Measurements from ENCODE around the gene TLE4. TPM values are rescaled to one million over a fixed set of nuclear protein-coding genes. Genes with fewer than 3 reads are reported as not detected.

Gene TLE4
- total RNA-seq, 4 donors from 2014 or later = 26.1 to 85.0 (median 43.0) TPM

DNA sequence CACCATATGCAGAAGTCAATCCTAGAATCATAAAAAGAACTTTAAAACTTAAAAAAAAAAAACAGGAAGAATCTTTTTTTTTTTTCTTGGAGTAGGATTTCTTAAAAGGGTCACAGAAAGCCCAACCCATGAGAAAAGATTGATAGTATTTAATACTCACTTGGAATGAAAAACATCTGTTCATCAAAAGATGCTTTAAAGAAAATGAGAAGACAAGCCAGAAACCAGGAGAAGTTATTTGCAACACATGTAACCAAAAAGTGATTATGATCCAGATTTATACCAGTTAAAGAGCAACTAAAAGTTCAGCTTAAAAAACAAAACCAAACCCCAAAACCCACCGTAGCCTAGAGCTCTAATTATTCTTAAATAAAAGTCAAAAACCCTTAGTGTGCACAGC lies 69.3 kb downstream of the TLE4 start:
- no peak overlapping the region for H3K4me3 ChIP-seq

DNA sequence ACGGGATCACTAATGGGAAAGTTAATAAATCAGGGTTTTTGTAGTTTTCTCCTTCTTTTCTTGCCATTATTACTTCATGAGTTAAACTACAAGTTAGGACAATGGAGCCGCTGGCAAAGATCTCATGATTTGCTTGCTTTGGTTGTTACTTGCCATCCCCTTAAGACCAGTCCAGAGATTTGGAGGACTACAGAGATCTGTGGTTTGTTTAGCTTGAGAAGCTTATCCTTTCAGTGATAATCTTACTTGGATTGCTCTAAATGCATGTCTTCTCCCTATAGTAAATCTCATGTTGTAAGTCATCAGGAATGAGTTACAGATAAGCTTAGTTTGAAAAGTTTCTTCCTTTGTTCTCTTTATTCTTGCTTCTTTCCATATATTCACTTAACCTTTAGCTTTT lies 70.9 kb downstream of the TLE4 start:
- Histone ChIP-seq H3K27me3 (no peaks in the 10 kb centered on the region), H3K36me3 (no peaks in the 10 kb centered on the region), H3K27ac (no peak overlapping the region), H3K4me3 (no peak overlapping the region), H3K4me1 (no peaks in the 10 kb centered on the region), H3K9me3 (no peaks in the 10 kb centered on the region)
- no peak for TF ChIP-seq POLR2A (IDR thresholded peaks at IDR 0.05)
- TF ChIP-seq, protein P1, sequence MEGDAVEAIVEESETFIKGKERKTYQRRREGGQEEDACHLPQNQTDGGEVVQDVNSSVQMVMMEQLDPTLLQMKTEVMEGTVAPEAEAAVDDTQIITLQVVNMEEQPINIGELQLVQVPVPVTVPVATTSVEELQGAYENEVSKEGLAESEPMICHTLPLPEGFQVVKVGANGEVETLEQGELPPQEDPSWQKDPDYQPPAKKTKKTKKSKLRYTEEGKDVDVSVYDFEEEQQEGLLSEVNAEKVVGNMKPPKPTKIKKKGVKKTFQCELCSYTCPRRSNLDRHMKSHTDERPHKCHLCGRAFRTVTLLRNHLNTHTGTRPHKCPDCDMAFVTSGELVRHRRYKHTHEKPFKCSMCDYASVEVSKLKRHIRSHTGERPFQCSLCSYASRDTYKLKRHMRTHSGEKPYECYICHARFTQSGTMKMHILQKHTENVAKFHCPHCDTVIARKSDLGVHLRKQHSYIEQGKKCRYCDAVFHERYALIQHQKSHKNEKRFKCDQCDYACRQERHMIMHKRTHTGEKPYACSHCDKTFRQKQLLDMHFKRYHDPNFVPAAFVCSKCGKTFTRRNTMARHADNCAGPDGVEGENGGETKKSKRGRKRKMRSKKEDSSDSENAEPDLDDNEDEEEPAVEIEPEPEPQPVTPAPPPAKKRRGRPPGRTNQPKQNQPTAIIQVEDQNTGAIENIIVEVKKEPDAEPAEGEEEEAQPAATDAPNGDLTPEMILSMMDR (IDR thresholded peaks at IDR 0.05) = no peak
- DNase-seq = no peak

More for the DNA sequence above, 69.3 kb downstream of the TLE4 start:
- Histone ChIP-seq H3K27me3 (no peaks in the 10 kb centered on the region), H3K4me1 (no peaks in the 10 kb centered on the region), H3K36me3 (no peaks in the 10 kb centered on the region), H3K9me3 (no peaks in the 10 kb centered on the region), H3K27ac (no peak overlapping the region)
- no peak for DNase-seq
- TF ChIP-seq, protein P1 (IDR thresholded peaks at IDR 0.05) = no peak
- no peak for TF ChIP-seq POLR2A (IDR thresholded peaks at IDR 0.05)

DNA sequence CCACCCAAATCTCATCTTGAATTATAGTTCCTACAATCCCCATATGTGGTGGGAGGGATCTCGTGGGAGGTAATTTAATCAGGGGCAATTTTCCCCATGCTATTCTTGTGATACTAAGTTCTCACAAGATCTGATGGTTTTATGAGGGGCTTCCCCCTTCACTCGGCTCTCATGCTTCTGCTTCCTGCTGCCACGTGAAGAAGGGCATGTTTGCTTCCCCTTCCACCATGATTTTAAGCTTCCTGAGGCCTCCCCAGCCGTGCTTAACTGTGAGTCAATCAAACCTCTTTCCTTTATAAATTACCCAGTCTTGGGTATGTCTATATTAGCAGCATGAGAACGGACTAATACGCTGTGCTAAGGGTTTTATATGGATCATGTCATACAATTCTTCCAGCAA lies 72.3 kb downstream of the TLE4 start:
- Histone ChIP-seq H3K27me3 (no peaks in the 10 kb centered on the region), H3K9me3 (no peaks in the 10 kb centered on the region), H3K27ac (no peak overlapping the region), H3K4me3 (no peak overlapping the region), H3K36me3 (no peaks in the 10 kb centered on the region), H3K4me1 (no peaks in the 10 kb centered on the region)
- TF ChIP-seq POLR2A (IDR thresholded peaks at IDR 0.05) = no peak
- TF ChIP-seq, protein P1 (IDR thresholded peaks at IDR 0.05) = no peak
- no peak for DNase-seq

DNA sequence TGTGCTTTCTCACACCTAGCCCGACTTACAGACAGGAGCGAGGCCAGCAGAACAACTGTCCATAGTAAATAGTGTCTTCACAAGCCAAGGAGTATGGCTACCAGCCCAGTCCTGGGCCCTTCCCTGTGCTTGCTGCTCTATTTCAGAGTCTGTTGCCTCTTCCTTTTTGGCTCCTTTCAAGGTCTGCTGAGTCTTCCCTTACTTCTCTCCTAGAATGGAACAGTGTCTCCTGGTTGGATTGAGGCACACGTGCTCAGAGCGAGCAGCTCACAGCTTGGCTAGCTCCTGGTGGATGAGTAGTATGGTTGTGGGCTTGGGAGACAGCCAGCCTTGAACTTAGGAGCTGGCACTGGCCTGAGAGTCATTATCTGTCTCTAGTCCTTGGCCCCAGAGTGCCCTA lies 72.8 kb downstream of the TLE4 start:
- Histone ChIP-seq H3K4me1 (no peaks in the 10 kb centered on the region), H3K9me3 (no peaks in the 10 kb centered on the region), H3K36me3 (no peaks in the 10 kb centered on the region), H3K4me3 (no peak overlapping the region), H3K27me3 (no peaks in the 10 kb centered on the region), H3K27ac (no peak overlapping the region)
- TF ChIP-seq, protein P1 (IDR thresholded peaks at IDR 0.05) = no peak
- no peak for TF ChIP-seq POLR2A (IDR thresholded peaks at IDR 0.05)
- no peak for DNase-seq

DNA sequence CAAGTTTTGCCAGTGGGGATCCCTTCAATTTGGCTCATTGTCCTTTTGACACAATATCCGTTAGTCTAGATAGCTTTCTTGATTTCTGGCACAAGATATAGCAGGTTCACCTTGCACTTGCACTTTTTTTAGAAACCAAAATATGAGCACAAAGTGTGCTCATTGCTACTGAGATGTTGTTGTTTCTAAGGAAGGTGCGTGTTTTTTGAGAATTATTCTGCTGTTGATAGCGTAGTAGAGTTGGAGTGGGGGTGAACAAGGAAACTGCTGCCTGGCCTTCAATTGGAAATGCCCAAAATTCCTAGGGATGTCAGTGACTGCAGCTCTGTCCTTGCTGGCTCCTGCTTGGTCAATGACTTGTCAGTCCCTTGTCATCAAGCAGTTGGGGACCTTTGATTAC lies 73.3 kb downstream of the TLE4 start:
- Histone ChIP-seq H3K36me3 (no peaks in the 10 kb centered on the region), H3K9me3 (no peaks in the 10 kb centered on the region), H3K4me3 (no peak overlapping the region), H3K27me3 (no peaks in the 10 kb centered on the region), H3K27ac (no peak overlapping the region), H3K4me1 (no peaks in the 10 kb centered on the region)
- no peak for TF ChIP-seq POLR2A (IDR thresholded peaks at IDR 0.05)
- TF ChIP-seq, protein P1 (IDR thresholded peaks at IDR 0.05) = no peak
- DNase-seq = no peak

DNA sequence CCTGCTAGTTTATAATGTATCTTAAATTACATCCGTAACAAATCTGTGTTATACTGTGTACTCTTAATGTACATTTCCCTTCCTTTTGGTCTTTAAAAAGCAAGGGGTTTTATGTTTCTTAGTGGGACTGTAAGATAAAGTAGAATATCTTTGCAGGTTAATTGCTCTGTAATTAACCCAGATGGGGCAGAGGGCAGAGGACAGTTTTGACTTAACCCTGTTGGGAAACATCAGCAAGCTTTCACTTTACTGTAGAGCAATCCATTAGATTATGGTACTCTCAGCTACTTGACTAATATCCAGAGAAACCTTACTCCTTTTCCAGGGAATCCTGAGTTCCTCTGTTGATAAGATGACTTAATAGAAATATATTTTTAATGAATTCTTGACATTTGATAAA lies 74.3 kb downstream of the TLE4 start:
- Histone ChIP-seq H3K36me3 (no peaks in the 10 kb centered on the region), H3K27ac (no peak overlapping the region), H3K27me3 (no peaks in the 10 kb centered on the region), H3K4me3 (no peak overlapping the region), H3K9me3 (no peaks in the 10 kb centered on the region), H3K4me1 (no peaks in the 10 kb centered on the region)
- TF ChIP-seq POLR2A (IDR thresholded peaks at IDR 0.05) = no peak
- TF ChIP-seq, protein P1 (IDR thresholded peaks at IDR 0.05) = no peak
- DNase-seq = no peak

Data from Peyer's patch (tissue), 4 donors.